Bronchial epithelial cell (primary cell): ENCODE data around the gene TTC32. TPM values are rescaled to one million over a fixed set of nuclear protein-coding genes. Genes with fewer than 3 reads are reported as not detected.

ENCODE experiments used
- DNase-seq: peaks from one replicate; pipeline ENCODE4 v3.0.0-alpha.2; 2010; ENCODE audit warnings: low read depth
- FAIRE-seq: peaks from 2 replicates; lab custom pipeline; 2011; peaks lifted over from hg19 to GRCh38; lab: Jason Lieb, UNC
- H3K27me3 ChIP-seq: 2 replicates; pipeline ENCODE4 v1.5.1; 2011; ENCODE audit warnings: low read length; ENCODE audit not compliant: control insufficient read depth, insufficient read depth
- H3K36me3 ChIP-seq: 2 replicates; pipeline ENCODE4 v1.5.1; 2011; ENCODE audit warnings: low read length; ENCODE audit not compliant: control insufficient read depth, insufficient read depth
- H3K4me3 ChIP-seq: 2 replicates; pipeline ENCODE4 v1.5.1; 2011; ENCODE audit warnings: mild to moderate bottlenecking, low read depth, low read length, control low read depth
- total RNA-seq: library from RNA; depleted of rRNA; stranded (reverse); fragments of >200 nt; gene quantifications from 2 replicates; pipeline ENCODE4 v1.2.1, GENCODE V29; 2014
- TF ChIP-seq, protein P1 (sequence below): IDR thresholded peaks from 2 replicates; pipeline ENCODE4 v1.5.1; 2011; ENCODE audit warnings: mild to moderate bottlenecking, moderate library complexity, low read length, control low read depth, inconsistent platforms; ENCODE audit not compliant: insufficient read depth, severe bottlenecking

Gene TTC32
- total RNA-seq, 1 donor from 2014 or later = 4.2 TPM

DNA sequence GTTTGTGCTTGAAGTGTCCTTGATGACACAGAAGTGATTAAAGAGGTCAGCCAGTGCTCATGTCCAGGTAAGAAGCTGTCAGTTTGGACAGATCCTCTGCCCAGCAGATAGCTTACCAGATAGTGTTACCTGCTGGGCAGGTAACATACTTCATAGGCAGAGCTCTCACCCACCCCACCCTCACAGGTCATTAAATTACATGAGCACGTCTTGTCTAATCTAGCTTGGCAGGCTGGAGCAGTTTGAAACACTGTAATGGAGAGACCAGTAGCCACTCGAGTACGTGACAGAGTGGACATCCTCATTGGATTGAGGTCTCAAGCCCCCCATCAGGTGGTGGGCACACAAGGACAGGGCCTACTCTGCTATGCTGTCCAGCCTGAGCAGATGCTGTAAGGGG, 27.1 kb downstream of the TTC32 start:
- TF ChIP-seq, protein P1, sequence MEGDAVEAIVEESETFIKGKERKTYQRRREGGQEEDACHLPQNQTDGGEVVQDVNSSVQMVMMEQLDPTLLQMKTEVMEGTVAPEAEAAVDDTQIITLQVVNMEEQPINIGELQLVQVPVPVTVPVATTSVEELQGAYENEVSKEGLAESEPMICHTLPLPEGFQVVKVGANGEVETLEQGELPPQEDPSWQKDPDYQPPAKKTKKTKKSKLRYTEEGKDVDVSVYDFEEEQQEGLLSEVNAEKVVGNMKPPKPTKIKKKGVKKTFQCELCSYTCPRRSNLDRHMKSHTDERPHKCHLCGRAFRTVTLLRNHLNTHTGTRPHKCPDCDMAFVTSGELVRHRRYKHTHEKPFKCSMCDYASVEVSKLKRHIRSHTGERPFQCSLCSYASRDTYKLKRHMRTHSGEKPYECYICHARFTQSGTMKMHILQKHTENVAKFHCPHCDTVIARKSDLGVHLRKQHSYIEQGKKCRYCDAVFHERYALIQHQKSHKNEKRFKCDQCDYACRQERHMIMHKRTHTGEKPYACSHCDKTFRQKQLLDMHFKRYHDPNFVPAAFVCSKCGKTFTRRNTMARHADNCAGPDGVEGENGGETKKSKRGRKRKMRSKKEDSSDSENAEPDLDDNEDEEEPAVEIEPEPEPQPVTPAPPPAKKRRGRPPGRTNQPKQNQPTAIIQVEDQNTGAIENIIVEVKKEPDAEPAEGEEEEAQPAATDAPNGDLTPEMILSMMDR = no peak
- FAIRE-seq (no peak), DNase-seq (no peak)
- Histone ChIP-seq H3K36me3 (no peaks in the 10 kb centered on the region), H3K4me3 (no peak overlapping the region), H3K27me3 (no peaks in the 10 kb centered on the region)

DNA sequence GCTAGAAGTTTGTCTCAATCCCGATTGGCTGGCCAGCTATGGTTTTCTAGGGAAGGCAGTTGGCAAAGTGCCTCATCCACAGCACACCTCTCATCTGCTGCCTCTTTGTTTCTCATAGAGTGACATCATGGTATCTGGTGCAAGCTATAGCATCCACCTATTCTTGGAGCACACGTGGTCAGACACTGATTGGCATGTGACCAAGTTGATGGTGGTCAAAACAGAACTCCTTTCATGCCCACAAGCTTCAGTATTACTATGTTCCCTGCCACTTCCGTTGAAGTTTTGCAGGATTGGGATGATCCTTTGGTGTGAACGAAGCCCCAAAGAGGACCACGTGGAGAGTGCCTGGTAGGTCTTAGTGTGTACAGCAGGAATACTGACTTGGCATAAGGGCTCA, 28.8 kb downstream of the TTC32 start:
- Histone ChIP-seq H3K4me3 (no peak overlapping the region), H3K27me3 (no peaks in the 10 kb centered on the region), H3K36me3 (no peaks in the 10 kb centered on the region)
- FAIRE-seq = no peak
- DNase-seq = no peak
- TF ChIP-seq, protein P1 = no peak

DNA sequence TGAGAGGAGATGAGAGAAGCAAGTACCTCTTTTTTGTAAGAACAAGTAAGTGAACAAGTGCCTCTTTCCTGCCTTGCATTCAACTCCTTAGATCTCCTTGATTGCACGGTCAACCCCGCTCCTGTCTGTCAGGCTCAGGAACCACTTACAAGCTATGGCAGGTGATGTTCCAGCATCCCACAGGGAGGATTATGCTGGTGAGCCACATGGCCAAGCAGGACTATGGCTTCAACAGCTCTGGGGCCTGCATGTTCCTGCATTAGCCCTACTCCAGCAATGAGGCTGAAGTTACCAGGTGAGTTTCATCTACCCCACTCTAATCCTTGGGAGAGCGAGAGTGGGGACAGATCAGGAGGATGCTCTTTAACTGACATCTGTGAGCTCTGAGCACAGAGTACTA, 29.5 kb downstream of the TTC32 start:
- no peak for DNase-seq
- Histone ChIP-seq H3K36me3 (no peaks in the 10 kb centered on the region), H3K27me3 (no peaks in the 10 kb centered on the region), H3K4me3 (no peak overlapping the region)
- no peak for FAIRE-seq
- TF ChIP-seq, protein P1 = no peak

DNA sequence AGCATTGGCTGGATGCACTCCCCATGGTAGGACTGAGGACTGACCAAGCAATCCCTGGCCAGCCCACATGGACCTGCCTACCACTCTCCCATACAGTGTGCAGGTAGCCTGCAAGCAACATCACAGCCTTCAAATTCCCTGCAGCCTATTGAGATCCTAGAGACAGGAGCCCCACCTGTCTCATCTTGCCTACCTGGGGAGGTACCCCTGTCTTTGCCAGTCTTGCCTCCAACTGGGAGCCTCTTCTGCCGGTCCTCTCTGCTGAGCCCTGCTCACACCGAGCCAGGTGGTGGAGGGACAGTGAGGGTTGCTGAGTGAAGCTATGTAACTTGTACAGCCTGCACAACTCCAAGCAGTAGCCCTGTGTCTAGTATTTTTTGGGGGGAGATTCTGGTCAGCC, 29.9 kb downstream of the TTC32 start:
- TF ChIP-seq, protein P1 = no peak
- Histone ChIP-seq H3K36me3 (no peaks in the 10 kb centered on the region), H3K4me3 (no peak overlapping the region), H3K27me3 (no peaks in the 10 kb centered on the region)
- DNase-seq (no peak), FAIRE-seq (no peak)

DNA sequence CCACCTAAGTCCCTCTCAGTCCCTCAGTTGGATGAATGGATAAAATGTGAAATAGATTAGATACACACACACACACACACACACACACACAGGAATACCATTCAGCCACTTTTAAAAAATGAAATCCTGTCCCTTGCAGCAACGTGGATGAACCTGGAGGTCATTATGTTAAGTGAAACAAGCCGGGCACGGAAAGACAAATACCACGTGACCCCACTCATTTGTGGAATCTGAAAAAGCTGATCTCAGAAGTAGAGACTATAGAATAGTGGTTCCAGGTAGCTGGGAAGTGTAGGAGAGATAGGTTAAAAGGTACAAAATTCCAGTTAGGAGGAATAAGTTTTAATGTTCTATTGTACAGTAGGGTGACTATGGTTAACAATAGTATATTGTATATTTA, 31.0 kb downstream of the TTC32 start:
- TF ChIP-seq, protein P1 = no peak
- DNase-seq (no peak), FAIRE-seq (no peak)
- Histone ChIP-seq H3K27me3 (no peaks in the 10 kb centered on the region), H3K4me3 (no peak overlapping the region), H3K36me3 (no peaks in the 10 kb centered on the region)
